GM19025 (cell line): Measurements from ENCODE around the gene NEK10.
"Not testable (repeated sequence)": the region's sequence is repeated elsewhere in the genome, so short reads cannot be mapped to it uniquely, and the experiment has no call there.

Experiments used
- ATAC-seq: cut with Tn5 transposase; IDR thresholded peaks from one replicate; pipeline ENCODE4 v1.9.1; 2021; ENCODE audit warnings: mild to moderate bottlenecking, low read depth, moderate library complexity; ENCODE audit not compliant: unreplicated experiment

NEK10 gene

DNA sequence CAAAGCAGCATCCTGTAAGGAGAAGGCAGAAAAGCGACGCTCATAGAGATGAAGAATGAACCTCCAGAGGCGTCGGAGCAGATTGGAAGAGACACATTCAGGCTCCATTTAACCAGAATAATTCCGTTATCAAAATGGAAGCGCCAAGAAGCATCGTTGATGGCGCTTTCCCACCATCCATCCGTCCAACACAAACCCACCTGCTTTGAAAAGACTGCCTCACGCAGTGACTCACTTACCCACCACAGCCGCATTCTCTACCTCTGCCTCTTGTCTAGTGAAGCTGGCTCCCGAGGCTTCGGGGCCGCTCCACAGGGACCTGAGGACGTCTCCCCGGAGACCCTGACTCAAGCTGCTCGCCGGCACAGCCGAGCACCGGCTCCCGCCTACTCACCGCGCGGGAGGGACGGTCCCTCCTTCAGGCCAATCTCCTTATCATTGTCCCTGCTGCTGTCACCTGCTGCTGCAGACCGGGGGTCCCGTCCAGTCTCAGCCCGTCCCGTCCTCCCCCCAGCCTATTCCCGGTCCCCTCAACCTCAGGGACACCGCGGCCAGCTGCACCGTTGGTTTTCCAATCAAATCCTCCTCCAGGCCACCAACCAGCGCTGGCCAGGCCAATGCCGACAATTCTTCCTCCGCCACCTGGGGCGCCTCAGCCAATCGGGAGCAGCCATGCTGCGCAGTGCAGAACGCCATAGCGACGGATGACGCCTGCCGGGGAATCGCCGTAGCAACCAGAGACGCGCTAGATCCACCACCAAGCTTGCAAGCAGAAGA lies at the start of gene NEK10:
Gene NEK10, minus strand, starts transcription at position 553 of the 777 bp plus-strand sequence. CDS start 16,501 bp downstream, outside the sequence.
- peak; percentile 100 for ATAC-seq

- no peak for ATAC-seq
These were observed 46.0 kb upstream of the NEK10 start for GRCh38 chr3:27415202-27415601.

DNA sequence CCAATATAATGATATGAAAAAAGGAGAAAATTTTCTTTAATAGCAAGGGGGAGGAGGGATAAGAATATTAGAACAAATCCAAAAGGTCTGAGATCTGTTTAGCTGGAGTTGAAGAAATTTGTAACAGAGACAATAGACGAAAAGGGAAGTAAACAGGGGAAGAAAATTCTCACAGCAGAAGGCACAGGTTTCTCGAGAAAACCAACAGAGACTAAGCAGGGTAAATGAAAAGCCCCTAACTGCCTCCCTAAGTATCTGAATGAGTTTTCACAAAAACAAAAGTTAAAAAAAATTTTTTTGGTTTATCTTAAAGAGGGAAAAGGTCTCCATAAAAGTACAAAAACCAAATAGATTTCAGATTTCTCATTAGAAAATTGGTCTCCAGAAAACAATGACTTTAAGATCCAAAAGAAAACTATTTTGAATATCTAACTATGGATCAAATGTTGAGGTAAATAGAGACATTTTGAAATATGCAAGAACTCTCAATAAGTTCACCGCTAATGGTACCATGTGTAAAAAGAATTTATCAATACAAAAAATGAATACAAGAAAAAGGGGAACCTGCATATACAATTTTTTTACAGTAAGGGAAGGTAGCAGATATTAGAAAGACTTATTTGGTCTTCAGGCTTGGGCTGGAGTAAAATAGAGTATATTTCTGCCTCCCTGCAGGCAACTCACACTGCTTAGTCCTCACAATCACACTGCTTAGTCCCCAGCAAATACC lies 23.9 kb upstream of the NEK10 start:
- peak; percentile 72 for ATAC-seq

GRCh38 chr3:27392414-27392813 lies 23.2 kb upstream of the NEK10 start:
- not testable (repeated sequence) for ATAC-seq

DNA sequence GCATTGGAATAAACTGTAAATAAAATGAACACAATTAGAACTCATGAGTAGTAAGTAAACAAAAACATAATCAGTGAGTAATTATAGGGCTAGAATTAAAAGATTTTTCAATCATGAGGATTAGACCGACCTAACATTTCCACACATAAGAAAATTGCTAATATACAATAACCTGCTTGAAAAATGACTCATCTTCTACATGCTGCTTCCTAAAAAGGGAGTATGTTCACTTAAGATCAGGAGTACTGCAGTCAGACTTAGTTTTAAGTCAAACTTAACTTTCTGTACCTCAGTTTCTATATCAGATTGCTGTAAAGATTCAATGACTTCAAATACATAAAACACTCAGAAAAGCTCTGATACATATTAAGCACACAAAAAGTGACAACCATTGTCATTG lies 22.6 kb upstream of the NEK10 start:
- ATAC-seq, result no peak

GRCh38 chr3:27387625-27388024 lies 18.4 kb upstream of the NEK10 start:
- ATAC-seq, result no peak

DNA sequence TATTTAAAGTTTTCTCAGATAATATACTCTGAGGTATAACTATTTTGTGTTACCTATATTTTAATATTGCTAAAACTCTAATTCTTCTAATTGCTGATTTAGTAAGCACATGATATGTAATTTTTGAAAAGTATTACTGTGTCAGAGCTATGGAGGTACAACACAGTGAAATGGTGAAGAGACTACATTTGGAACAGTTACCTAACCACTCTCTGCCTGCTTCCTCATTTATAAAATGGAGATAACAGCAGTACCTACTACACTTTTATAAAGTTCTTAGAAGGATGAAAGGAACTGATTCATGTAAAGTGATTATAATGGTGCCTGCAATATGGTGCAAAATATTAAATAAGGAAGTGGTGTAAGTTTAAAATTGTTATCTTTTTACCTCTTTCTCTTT lies 16.3 kb upstream of the NEK10 start:
- ATAC-seq, result no peak

- no peak for ATAC-seq
These were observed 15.0 kb upstream of the NEK10 start for GRCh38 chr3:27384191-27384590.

GRCh38 chr3:27380433-27381357 lies 11.5 kb upstream of the NEK10 start:
- no peak for ATAC-seq

- ATAC-seq, result no peak
These were observed 9.1 kb upstream of the NEK10 start for GRCh38 chr3:27378331-27378730.

- no peak for ATAC-seq
These were observed 7.1 kb upstream of the NEK10 start for GRCh38 chr3:27376109-27376772.

DNA sequence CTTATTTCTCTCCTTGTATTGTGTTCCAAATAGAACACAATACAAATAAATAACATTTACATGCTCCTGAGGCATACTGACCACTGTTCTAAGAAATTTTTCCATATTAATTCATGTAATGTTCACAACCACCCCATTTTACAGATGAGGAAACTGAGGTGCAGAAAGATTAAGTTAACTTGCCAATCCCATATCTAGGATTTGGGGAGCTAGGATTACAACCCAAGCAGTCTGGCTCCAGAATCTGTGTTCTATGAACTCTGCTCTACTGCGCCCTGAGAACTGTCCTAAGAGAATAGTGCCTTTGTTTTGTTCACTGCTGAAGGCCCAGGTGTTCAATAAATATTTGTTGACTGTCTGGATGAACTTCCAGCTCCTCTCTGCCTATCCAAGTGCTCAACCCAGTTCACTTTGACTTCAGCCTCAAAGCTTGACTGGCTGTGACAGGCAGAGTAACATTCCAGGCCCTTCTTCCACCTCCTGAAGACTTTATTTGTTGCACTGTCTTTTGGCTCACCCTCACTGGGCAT lies 3.1 kb downstream of the NEK10 start:
- no peak for ATAC-seq

- peak; percentile 43 for ATAC-seq
These were observed 8.8 kb downstream of the NEK10 start for GRCh38 chr3:27360113-27361078.

DNA sequence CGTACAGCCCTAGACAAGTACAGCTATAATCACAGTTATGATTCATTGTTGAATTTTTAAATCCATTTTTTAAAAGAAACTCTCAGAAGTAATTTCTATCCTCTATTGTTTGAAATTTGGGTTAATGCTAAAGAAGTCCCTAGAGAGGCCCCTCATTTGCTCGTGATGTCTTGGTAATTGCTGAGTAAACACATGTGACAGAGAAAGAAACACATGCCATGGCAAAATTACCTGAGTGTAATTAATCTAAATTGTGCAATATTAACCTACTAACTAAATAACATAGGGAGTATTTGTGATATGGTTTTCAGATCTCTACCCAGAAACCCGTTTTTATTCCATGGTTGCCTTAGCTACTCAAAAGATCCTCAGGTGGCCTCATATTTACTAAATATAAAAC lies 10.8 kb downstream of the NEK10 start:
- no peak for ATAC-seq

DNA sequence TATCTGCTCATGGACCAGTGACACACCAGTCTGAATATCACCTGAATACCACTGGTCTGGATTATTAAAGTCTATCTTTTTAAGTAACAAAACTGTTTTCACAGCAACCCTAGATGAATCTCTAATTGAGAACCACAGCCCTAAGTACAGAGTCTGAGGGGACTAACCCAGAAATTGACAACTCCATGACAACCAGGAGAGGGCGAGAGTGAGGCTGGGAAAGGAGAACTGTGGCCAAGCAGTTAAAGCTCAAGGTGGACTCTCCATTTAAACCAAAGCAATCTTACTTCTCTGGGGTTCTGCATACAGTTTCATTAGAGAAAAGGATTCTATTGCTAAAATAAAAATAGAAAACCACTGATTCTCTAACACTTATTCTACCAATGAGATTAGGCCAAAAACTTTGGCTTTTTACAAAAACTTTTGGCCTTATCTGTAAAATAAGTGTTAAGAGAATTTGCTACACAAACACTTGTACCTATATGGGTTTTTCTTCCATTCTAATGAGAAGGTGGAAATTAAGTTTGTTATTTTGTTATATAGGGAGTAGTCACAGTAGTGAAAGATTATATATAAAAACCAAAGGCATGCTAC lies 11.4 kb downstream of the NEK10 start:
- peak; percentile 77 for ATAC-seq

GRCh38 chr3:27356976-27357375 lies 12.2 kb downstream of the NEK10 start:
- no peak for ATAC-seq

DNA sequence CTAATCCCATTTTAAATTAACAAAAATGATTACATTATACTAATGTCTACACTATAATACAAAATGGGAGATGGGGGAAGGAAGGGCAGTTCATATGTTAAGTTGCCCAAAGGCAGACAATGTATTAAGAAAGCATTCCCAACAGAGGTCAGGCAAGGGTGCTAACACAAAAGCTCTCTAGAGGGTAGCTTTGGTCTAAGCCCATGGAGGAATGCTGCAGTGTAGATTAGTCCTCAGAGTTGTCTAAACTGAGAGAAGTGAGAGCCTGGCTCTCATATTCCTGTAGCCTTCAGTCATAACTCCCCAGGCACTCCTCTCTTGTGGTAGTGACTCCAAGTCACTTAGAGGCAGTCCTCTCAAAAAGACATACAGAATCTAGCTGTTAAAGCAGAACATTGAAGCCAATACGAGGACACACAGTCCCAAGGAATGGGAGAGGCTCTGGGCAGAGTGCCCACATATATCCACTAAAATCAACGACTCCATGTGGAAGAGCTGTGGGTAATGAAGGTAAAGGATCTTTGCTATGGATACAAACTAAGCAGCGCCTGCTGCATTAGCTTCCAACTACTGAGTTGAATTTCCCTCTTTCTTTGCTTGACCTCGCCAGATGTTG lies 14.5 kb downstream of the NEK10 start:
- no peak for ATAC-seq

- no peak for ATAC-seq
These were observed 15.0 kb downstream of the NEK10 start for GRCh38 chr3:27354161-27354560.
